ENCODE data around the gene ARMC12.
"Not testable (repeated sequence)": the region's sequence is repeated elsewhere in the genome, so short reads cannot be mapped to it uniquely, and the experiment has no call there.

ARMC12 gene

DNA sequence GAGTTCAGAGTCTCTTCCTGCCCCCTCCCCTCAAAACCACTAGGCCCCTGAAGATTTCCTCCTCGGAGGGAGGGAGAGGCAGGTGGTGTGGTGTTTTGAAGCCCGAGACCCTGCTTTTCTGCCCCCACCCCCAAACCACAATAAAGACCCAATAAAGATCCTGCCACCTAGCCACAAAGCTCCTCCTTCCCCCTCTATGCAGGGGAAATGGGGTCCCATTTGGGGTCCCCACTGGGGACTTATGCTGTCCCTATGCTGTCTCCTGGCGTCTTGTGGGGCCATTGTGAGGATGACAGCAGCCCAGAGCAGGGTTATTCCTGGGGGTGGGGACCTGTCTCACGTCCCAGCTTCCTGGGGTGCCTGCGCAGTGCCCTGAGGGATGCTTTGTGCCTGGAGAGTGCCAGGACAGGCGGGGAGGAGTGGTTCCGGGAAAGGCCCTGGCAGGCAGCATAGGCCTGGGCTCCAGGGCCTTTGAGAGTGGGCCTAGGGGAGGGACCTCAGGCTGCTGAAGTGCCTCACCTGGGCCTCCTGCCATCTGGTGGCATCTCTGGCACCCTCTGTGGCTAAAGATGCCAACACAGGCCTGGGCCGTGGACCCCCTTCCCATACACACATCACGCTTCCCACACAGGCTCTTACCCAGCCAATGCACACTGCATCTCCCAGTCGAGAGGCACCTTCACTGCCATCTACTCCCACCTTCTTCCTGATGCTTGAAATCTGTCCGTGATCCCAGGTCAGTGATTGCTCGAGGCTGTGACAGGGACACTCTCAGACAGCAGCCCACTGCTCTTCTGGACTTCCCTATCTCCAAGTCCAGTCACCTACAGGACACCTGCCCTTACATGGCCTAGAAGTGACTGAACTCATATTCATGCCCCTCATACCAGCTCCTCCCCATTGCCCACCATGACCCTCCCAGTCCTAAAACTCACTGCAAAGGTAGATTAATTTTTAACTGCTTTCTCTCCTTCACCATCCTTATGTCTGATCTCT, 7.9 kb upstream of the ARMC12 start:
- Histone ChIP-seq H3K36me3 (ENCODE audit: insufficient read depth, low read length) (no peaks in the 10 kb centered on the region), H3K9ac (ENCODE audit: insufficient read length) (peak overlapping the region; percentile 49), H3K27ac (peak overlapping the region; percentile 62; the same call in 1 of the 2 replicates), H3K4me3 (peak overlapping the region; percentile 86), H3K9me3 (ENCODE audit: low read depth, low read length) (no peaks in the 10 kb centered on the region)
- DNase-seq (ENCODE audit: low read depth, low spot score): no peak
- TF ChIP-seq EZH2 (IDR thresholded peaks at IDR 0.05): no peak
- no peak for TF ChIP-seq FOXP2 (optimal IDR thresholded peaks at IDR 0.05; ENCODE audit: control extremely low read depth, extremely low read length, insufficient read depth)
- no peak for TF ChIP-seq POLR2AphosphoS5 (IDR thresholded peaks at IDR 0.05; ENCODE audit: borderline replicate concordance, low read depth, low read length)

DNA sequence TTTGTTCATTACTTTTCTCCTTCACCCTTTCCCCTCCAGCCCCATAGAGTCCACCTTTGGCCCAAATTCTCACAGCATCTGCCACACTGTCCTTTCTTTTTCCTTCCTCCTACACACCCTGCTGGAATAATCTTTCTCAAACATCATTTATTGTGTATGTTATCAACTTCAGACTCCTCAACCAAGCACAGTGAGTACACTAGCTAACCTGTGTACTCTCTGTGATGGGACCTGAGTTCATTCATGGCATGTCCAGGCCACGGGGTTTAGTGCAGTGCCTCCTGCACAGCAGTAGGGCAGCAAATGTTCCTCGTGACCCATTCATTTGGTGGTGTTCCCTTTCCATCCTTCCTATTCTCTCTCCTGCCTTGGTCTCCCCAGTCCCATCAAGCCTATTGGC, 7.1 kb upstream of the ARMC12 start:
- H3K4me3 ChIP-seq: no peak overlapping the region
- peak overlapping the region; percentile 62; the same call in 1 of the 2 replicates for H3K27ac ChIP-seq
- DNase-seq (ENCODE audit: low read depth, low spot score): no peak
- no peaks in the 10 kb centered on the region for H3K36me3 ChIP-seq (ENCODE audit: insufficient read depth, low read length)
- TF ChIP-seq POLR2AphosphoS5 (IDR thresholded peaks at IDR 0.05; ENCODE audit: borderline replicate concordance, low read depth, low read length): no peak
- TF ChIP-seq EZH2 (IDR thresholded peaks at IDR 0.05): no peak
- TF ChIP-seq FOXP2 (optimal IDR thresholded peaks at IDR 0.05; ENCODE audit: control extremely low read depth, extremely low read length, insufficient read depth): no peak
- no peaks in the 10 kb centered on the region for H3K9me3 ChIP-seq (ENCODE audit: low read depth, low read length)
- no peak overlapping the region for H3K9ac ChIP-seq (ENCODE audit: insufficient read length)

DNA sequence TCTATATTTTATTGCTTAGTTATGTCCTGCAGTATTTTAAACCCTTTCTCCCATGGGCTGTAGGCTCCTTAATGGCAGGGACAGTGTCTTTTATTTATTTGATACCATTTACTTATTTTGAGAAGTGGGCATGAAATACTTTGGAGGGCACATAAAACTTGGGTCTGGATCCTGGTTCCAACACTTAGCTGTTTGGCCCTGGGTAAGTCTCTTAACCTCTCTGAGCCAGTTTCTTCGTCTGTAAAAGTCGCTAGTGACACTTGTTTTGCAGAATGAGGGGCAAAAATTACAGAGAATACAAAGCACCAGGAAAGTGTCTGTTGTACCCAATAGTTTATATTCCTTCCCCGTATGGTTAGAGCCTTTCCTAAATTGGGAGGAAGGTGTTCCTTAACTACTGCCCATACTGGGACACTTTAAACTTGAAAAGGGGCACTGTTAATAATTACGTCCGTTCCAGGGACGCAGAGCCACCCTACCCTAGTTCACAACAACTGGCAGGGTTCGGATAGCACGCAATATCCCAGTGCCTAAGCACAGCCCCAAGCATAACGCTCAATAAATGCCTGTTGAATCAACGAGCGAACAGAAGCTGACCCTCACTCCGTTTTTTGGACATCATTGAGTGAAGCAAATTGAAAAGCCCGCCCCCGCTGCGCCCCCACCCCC, 6.0 kb upstream of the ARMC12 start:
- Histone ChIP-seq H3K4me3 (peak overlapping the region; percentile 80), H3K9me3 (ENCODE audit: low read depth, low read length) (no peaks in the 10 kb centered on the region), H3K36me3 (ENCODE audit: insufficient read depth, low read length) (no peaks in the 10 kb centered on the region), H3K27ac (peak overlapping the region; percentile 69), H3K9ac (ENCODE audit: insufficient read length) (no peak overlapping the region)
- TF ChIP-seq POLR2AphosphoS5 (IDR thresholded peaks at IDR 0.05; ENCODE audit: borderline replicate concordance, low read depth, low read length) (no peak), FOXP2 (optimal IDR thresholded peaks at IDR 0.05; ENCODE audit: control extremely low read depth, extremely low read length, insufficient read depth) (no peak), EZH2 (IDR thresholded peaks at IDR 0.05) (no peak)
- no peak for DNase-seq (ENCODE audit: low read depth, low spot score)

DNA sequence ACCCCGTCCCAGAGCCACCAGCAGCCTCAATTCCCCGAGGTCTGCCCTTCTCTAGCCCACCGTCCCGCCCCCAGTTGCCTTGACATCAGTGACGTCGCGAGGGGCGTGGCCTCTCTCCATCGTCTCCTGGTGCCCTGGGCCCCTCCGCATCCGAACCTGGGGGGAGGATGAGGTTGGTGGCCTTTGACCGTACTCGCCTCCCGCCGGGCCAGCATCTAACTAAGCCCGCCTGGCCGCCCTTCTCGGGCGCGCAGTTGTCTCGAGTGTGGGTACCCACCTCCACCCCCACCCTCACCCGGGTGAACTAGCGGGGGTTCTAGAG, 5.5 kb upstream of the ARMC12 start:
- Histone ChIP-seq H3K36me3 (ENCODE audit: insufficient read depth, low read length) (no peaks in the 10 kb centered on the region), H3K9ac (ENCODE audit: insufficient read length) (no peak overlapping the region), H3K4me3 (peak overlapping the region; percentile 80), H3K9me3 (ENCODE audit: low read depth, low read length) (no peaks in the 10 kb centered on the region), H3K27ac (peak overlapping the region; percentile 72)
- TF ChIP-seq POLR2AphosphoS5 (IDR thresholded peaks at IDR 0.05; ENCODE audit: borderline replicate concordance, low read depth, low read length): peak; percentile 56; the same call in 1 of the 2 replicates
- TF ChIP-seq EZH2 (IDR thresholded peaks at IDR 0.05): no peak
- peak; percentile 50 for TF ChIP-seq FOXP2 (optimal IDR thresholded peaks at IDR 0.05; ENCODE audit: control extremely low read depth, extremely low read length, insufficient read depth)
- no peak for DNase-seq (ENCODE audit: low read depth, low spot score)

DNA sequence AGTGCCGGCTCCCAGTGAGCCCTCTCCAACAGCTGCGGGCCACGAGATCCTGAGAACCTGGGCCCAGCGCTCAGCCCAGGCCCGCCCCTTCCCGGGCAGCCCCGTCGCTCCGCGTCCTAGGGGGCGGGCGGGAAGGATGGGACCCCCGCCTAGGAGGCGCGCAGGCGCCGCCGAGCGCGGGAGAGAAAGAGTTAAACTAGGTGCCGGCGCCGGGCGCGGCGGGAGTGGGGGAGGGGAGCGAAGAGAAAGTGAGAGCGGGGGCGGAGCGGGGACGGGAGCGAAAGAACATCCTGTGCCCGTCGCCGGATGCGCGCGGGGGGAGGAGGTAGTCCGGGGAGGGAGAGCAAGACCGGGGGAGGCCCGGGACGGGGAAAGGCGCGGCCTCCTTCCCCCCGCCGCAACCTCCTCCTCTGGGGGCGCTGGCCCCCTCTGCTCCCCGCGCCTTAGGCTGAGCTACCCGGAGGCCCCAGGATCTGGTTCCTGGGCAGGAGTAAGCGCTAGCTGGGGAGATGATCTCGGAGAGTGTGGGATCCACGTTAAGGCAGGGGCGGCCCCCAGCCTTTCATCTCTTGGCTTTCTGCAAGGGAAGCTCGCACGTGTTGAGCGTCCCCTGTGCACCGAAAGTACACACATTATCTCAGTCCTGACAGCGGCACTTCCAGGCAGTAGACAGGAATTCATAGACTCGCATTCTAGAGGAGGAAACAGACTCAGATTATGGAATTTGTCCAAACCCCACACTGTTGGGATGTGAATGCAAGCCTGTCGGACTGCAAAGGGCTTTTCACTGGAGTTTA, 4.9 kb upstream of the ARMC12 start:
- H3K9me3 ChIP-seq (ENCODE audit: low read depth, low read length): no peaks in the 10 kb centered on the region
- TF ChIP-seq FOXP2 (optimal IDR thresholded peaks at IDR 0.05; ENCODE audit: control extremely low read depth, extremely low read length, insufficient read depth) (no peak), EZH2 (IDR thresholded peaks at IDR 0.05) (no peak), POLR2AphosphoS5 (IDR thresholded peaks at IDR 0.05; ENCODE audit: borderline replicate concordance, low read depth, low read length) (peak; percentile 65)
- H3K9ac ChIP-seq (ENCODE audit: insufficient read length): peak overlapping the region; percentile 56
- DNase-seq (ENCODE audit: low read depth, low spot score): no peak
- peak overlapping the region; percentile 80 for H3K4me3 ChIP-seq
- peak overlapping the region; percentile 72 for H3K27ac ChIP-seq
- H3K36me3 ChIP-seq (ENCODE audit: insufficient read depth, low read length): no peaks in the 10 kb centered on the region

DNA sequence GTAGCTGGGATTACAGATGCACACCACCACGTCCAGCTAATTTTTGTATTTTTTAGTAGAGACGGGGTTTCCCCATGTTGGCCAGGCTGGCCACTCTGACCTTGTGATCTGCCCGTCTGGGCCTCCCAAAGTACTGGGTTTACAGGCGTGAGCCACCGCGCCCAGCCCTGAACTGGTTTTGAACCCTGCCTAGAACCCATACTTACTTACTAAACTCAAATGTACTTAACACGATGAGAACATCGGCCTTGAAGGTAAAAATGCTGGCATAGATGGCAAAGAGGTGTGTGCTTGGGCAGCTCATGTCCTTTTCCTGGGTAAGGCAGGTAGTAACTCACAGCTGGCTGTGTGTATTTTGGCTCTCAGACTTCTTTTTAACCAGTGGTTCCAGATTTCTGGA, 3.2 kb upstream of the ARMC12 start:
- Histone ChIP-seq H3K27ac (no peak overlapping the region), H3K36me3 (ENCODE audit: insufficient read depth, low read length) (no peaks in the 10 kb centered on the region), H3K4me3 (no peak overlapping the region), H3K9me3 (ENCODE audit: low read depth, low read length) (no peaks in the 10 kb centered on the region), H3K9ac (ENCODE audit: insufficient read length) (no peak overlapping the region)
- TF ChIP-seq EZH2 (IDR thresholded peaks at IDR 0.05) (no peak), POLR2AphosphoS5 (IDR thresholded peaks at IDR 0.05; ENCODE audit: borderline replicate concordance, low read depth, low read length) (no peak), FOXP2 (optimal IDR thresholded peaks at IDR 0.05; ENCODE audit: control extremely low read depth, extremely low read length, insufficient read depth) (no peak)
- DNase-seq (ENCODE audit: low read depth, low spot score): no peak

DNA sequence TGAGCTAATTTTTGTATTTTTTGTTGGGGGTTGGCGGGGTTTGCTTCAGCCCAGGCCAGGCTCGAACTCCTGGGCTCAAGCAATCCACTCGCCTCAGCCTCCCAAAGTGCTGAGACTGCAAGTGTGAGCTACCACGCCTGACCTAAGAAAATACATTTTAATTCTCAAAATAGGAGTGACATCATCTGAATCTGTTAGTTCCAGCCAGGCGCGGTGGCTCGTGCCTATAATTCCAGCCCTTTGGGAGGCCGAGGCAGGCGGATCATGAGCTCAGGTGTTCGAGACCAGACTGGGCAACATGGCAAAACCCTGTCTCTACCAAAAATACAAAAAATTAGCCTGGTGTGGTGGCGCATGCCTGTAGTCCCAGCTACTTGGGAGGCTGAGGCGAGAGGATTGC, 2.5 kb upstream of the ARMC12 start:
- H3K27ac ChIP-seq; H3K36me3 ChIP-seq (ENCODE audit: insufficient read depth, low read length); H3K4me3 ChIP-seq; H3K9me3 ChIP-seq (ENCODE audit: low read depth, low read length); H3K9ac ChIP-seq (ENCODE audit: insufficient read length); DNase-seq (ENCODE audit: low read depth, low spot score): not testable (repeated sequence)

DNA sequence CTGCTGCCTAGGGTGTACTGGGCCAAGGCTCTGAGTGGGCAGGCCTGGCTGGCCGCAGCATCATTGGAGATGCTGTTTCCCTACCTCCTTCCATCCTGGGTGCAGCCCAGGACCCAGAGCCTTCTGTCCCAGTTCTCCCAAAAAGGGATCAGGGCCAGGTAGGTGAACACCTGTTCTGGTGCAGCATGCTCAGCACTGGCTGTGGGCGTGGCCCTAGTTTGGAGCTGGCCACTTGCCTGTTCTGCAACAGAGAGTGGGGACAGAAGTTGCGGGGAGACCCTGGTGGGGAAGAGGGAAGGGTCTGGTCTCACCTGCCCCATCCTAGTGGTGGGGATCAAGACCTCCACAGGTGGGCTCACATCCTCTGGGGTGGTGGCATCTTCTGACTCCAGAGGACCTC, 1.4 kb upstream of the ARMC12 start:
- no peak overlapping the region for H3K9ac ChIP-seq (ENCODE audit: insufficient read length)

More for the DNA sequence above, 1.4 kb upstream of the ARMC12 start:
- Histone ChIP-seq H3K27ac (no peak overlapping the region), H3K9me3 (ENCODE audit: low read depth, low read length) (no peaks in the 10 kb centered on the region), H3K36me3 (ENCODE audit: insufficient read depth, low read length) (no peaks in the 10 kb centered on the region), H3K4me3 (no peak overlapping the region)
- DNase-seq (ENCODE audit: low read depth, low spot score): no peak
- TF ChIP-seq EZH2 (IDR thresholded peaks at IDR 0.05) (no peak), POLR2AphosphoS5 (IDR thresholded peaks at IDR 0.05; ENCODE audit: borderline replicate concordance, low read depth, low read length) (no peak), FOXP2 (optimal IDR thresholded peaks at IDR 0.05; ENCODE audit: control extremely low read depth, extremely low read length, insufficient read depth) (no peak)

All from SK-N-MC (cell line).